ENCODE results near the gene AFF2. TPM values are rescaled to one million over a fixed set of nuclear protein-coding genes. Genes with fewer than 3 reads are reported as not detected.

AFF2 gene
- total RNA-seq, 1 donor from 2014 or later: under 0.01 TPM

DNA sequence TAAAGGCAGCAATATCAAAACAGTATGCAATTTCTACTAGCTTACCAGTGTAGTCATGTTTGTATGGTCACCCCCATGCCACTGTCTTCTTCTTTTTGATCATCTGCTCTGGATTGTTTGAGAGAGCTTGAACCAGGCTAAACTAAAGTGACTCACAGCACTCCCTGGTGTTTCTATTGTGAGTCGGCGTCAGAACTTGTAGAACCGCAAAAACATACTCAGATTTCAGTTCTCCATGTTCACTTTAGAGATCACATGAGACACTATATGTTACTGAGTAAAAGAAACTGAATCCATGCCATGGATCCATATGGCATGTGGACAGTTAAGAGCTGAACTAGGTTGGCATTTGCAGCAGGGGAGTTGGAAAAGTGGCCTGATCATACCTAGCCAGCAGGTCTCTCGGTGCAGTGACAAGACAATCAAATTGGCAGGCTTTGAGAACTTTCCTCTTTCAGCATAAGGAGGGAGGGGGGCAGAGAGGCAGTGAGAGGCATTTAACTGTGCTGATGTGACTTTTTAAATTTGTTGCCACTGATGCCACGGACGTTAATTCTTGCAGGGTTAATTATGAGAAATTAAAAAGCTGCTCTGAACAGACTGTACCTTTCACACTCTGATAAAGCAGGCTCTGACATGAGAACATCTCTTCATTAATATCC is 88.4 kb downstream of the AFF2 start:
- Histone ChIP-seq H3K4me3 (ENCODE audit: low read depth, low read length) (no peak overlapping the region), H3K36me3 (ENCODE audit: control insufficient read depth, insufficient read depth, low read length) (no peaks in the 10 kb centered on the region), H3K27me3 (ENCODE audit: control insufficient read depth, insufficient read depth, low read length) (no peaks in the 10 kb centered on the region)
- TF ChIP-seq, protein P1, sequence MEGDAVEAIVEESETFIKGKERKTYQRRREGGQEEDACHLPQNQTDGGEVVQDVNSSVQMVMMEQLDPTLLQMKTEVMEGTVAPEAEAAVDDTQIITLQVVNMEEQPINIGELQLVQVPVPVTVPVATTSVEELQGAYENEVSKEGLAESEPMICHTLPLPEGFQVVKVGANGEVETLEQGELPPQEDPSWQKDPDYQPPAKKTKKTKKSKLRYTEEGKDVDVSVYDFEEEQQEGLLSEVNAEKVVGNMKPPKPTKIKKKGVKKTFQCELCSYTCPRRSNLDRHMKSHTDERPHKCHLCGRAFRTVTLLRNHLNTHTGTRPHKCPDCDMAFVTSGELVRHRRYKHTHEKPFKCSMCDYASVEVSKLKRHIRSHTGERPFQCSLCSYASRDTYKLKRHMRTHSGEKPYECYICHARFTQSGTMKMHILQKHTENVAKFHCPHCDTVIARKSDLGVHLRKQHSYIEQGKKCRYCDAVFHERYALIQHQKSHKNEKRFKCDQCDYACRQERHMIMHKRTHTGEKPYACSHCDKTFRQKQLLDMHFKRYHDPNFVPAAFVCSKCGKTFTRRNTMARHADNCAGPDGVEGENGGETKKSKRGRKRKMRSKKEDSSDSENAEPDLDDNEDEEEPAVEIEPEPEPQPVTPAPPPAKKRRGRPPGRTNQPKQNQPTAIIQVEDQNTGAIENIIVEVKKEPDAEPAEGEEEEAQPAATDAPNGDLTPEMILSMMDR (IDR thresholded peaks at IDR 0.05; ENCODE audit: insufficient read depth, low read length, severe bottlenecking): no peak
- no peak for FAIRE-seq
- DNase-seq (ENCODE audit: low read depth): peak; percentile 8

DNA sequence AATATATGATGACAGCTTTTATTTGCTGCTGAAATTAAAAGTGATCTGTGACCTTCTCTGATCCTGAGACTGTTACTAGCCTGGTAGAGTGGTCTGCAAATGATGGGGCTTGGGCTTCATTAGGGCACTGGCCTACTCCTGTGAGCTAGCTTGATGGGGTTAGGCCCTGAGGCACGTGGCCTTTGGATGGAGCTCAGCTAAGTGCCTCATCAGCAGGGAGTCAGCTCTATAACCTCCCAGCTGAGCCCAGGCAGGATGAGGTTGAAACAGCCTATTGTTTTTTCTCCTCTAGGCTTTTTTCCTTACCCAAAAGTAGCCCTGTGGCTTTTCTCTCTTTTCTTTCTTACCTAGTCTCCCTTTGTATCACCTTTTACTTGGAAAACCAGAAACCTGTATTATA is 92.2 kb downstream of the AFF2 start:
- Histone ChIP-seq H3K4me3 (ENCODE audit: low read depth, low read length) (no peak overlapping the region), H3K27me3 (ENCODE audit: control insufficient read depth, insufficient read depth, low read length) (no peaks in the 10 kb centered on the region), H3K36me3 (ENCODE audit: control insufficient read depth, insufficient read depth, low read length) (no peaks in the 10 kb centered on the region)
- FAIRE-seq (no peak), DNase-seq (ENCODE audit: low read depth) (no peak)
- TF ChIP-seq, protein P1 (IDR thresholded peaks at IDR 0.05; ENCODE audit: insufficient read depth, low read length, severe bottlenecking): no peak

DNA sequence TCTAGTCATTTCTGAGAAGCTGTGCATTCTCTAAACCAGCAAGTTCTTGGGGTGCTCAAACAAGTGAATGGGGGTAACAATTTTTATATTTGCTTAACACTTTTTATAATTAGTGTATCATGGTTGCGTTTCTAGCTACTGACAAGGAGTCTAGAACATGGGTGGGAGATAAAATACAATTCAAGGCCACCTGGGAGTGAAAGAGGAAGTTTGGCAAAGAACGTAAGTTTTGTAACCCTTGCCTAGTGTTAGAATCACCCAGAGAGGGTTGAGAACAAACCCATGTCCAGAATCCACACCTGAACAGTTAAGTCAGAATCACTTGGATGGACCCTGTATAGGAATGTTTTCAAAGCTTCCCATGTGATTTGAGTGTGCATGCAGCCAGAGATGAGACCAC is 92.7 kb downstream of the AFF2 start:
- Histone ChIP-seq H3K4me3 (ENCODE audit: low read depth, low read length) (no peak overlapping the region), H3K36me3 (ENCODE audit: control insufficient read depth, insufficient read depth, low read length) (no peaks in the 10 kb centered on the region), H3K27me3 (ENCODE audit: control insufficient read depth, insufficient read depth, low read length) (no peaks in the 10 kb centered on the region)
- no peak for FAIRE-seq
- no peak for DNase-seq (ENCODE audit: low read depth)
- TF ChIP-seq, protein P1 (IDR thresholded peaks at IDR 0.05; ENCODE audit: insufficient read depth, low read length, severe bottlenecking): no peak

DNA sequence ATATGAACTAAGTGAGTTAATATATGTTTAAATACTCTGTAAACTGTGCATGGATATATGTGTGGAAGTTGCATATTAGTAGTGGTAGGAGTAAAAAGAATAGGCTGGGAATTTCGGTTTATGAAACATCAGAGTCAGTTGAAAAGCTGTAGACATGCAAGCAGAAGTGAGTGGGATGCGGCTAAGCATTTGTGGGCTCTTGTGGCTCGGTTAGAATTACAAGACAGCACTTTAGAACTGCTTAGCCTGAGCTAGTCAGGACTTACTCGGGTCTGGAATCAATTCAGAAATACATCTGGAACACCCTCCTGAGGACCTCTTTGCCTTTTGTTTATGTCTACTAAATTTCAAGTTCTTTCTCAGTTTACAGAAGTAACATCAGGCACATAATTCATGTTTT is 93.6 kb downstream of the AFF2 start:
- TF ChIP-seq, protein P1 (IDR thresholded peaks at IDR 0.05; ENCODE audit: insufficient read depth, low read length, severe bottlenecking): no peak
- H3K4me3 ChIP-seq (ENCODE audit: low read depth, low read length): no peak overlapping the region
- no peaks in the 10 kb centered on the region for H3K36me3 ChIP-seq (ENCODE audit: control insufficient read depth, insufficient read depth, low read length)
- H3K27me3 ChIP-seq (ENCODE audit: control insufficient read depth, insufficient read depth, low read length): no peaks in the 10 kb centered on the region
- DNase-seq (ENCODE audit: low read depth): no peak
- FAIRE-seq: no peak

DNA sequence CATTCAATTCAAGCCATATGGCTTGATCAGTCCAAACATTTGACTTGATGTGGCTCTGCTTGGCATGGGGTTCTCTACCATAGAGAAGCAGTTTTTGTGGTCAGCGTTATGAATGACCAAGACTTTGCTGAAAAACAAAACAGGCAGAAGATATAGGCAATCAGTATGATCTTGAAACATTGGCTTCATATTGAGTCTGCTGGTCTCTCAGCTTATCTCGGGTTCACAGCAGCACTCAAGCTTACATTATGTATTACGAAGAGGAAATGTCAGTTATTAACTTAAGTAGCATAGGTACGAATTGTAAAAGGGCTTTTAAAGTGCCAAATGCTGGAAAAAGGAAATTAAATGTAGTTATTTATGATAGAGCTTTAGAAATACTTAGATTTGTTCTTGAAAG is 99.0 kb downstream of the AFF2 start:
- DNase-seq (ENCODE audit: low read depth): no peak
- FAIRE-seq: no peak
- TF ChIP-seq, protein P1 (IDR thresholded peaks at IDR 0.05; ENCODE audit: insufficient read depth, low read length, severe bottlenecking): no peak
- H3K36me3 ChIP-seq (ENCODE audit: control insufficient read depth, insufficient read depth, low read length): no peaks in the 10 kb centered on the region
- no peaks in the 10 kb centered on the region for H3K27me3 ChIP-seq (ENCODE audit: control insufficient read depth, insufficient read depth, low read length)
- H3K4me3 ChIP-seq (ENCODE audit: low read depth, low read length): no peak overlapping the region

DNA sequence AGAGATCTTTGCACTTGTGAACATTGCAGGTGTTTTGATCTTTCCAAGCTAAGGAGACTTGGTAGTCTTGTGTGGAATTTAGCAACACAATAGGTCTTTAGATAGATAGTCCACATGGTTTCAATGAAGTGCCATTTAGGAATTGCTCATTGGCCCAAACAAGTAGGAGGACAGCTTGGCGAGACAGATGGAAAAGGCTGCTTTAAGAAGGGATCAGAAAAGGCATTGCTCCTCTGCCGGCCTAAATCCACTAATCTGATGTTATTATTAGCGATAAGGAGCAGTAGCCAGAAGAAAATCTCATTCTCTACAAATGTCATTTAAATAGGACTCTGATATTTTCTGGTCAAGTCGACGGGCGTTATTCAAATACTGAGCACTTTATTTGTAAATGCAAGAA is 99.7 kb downstream of the AFF2 start:
- TF ChIP-seq, protein P1 (IDR thresholded peaks at IDR 0.05; ENCODE audit: insufficient read depth, low read length, severe bottlenecking): no peak
- Histone ChIP-seq H3K4me3 (ENCODE audit: low read depth, low read length) (no peak overlapping the region), H3K36me3 (ENCODE audit: control insufficient read depth, insufficient read depth, low read length) (no peaks in the 10 kb centered on the region), H3K27me3 (ENCODE audit: control insufficient read depth, insufficient read depth, low read length) (no peaks in the 10 kb centered on the region)
- FAIRE-seq: no peak
- DNase-seq (ENCODE audit: low read depth): no peak
